HEK293T (cell line): ENCODE results near the gene FTO.
A peak's percentile ranks its signal among the peaks of the same experiment; 100 is the strongest.

Experiments used
- CTCF ChIA-PET: fragments of 350-600 bp; formaldehyde crosslinking; extraction: SDS; loops from one replicate; lab custom pipeline; 2021; ENCODE audit warnings: antibody characterized with exemption, inconsistent platforms; lab: Yijun Ruan, JAX
- POLR2A ChIA-PET: fragments of 350-600 bp; formaldehyde crosslinking; extraction: SDS; loops from one replicate; lab custom pipeline; 2020; ENCODE audit warnings: antibody characterized with exemption, inconsistent platforms; lab: Yijun Ruan, JAX
- DNase-seq: peaks from one replicate; pipeline ENCODE4 v3.0.0; 2012; ENCODE audit warnings: mixed read lengths; ENCODE audit errors: extremely low spot score
- ARNT ChIP-seq: fragments of 450-650 bp; IDR thresholded peaks from 2 replicates; pipeline ENCODE4 v1.6.1; 2017; ENCODE audit warnings: mild to moderate bottlenecking
- BHLHE40 ChIP-seq: fragments of 450-650 bp; IDR thresholded peaks from 2 replicates; pipeline ENCODE4 v1.6.1; 2016; ENCODE audit warnings: mild to moderate bottlenecking, moderate library complexity, borderline replicate concordance
- CTBP1 ChIP-seq: fragments of 450-650 bp; IDR thresholded peaks from 2 replicates; pipeline ENCODE4 v1.6.1; 2016; ENCODE audit warnings: borderline replicate concordance
- ELF4 ChIP-seq: fragments of 450-650 bp; IDR thresholded peaks from 2 replicates; pipeline ENCODE4 v1.6.1; 2017; ENCODE audit warnings: antibody characterized with exemption
- FOXA1 ChIP-seq: fragments of 450-650 bp; IDR thresholded peaks from 2 replicates; pipeline ENCODE4 v1.6.1; 2016; ENCODE audit warnings: mild to moderate bottlenecking
- FOXK2 ChIP-seq: fragments of 450-650 bp; IDR thresholded peaks from 2 replicates; pipeline ENCODE4 v1.6.1; 2016; ENCODE audit warnings: mild to moderate bottlenecking
- FOXM1 ChIP-seq: fragments of 450-650 bp; IDR thresholded peaks from 2 replicates; pipeline ENCODE4 v1.6.1; 2017; ENCODE audit warnings: mild to moderate bottlenecking, borderline replicate concordance
- HDGF ChIP-seq: fragments of 450-650 bp; IDR thresholded peaks from 2 replicates; pipeline ENCODE4 v1.6.1; 2017; ENCODE audit warnings: antibody characterized with exemption, borderline replicate concordance
- L3MBTL2 ChIP-seq: fragments of 450-650 bp; conservative IDR thresholded peaks from 2 replicates; pipeline ENCODE4 v1.6.1; 2016; ENCODE audit warnings: mild to moderate bottlenecking
- LEF1 ChIP-seq: fragments of 450-650 bp; IDR thresholded peaks from 2 replicates; pipeline ENCODE4 v1.6.1; 2017; ENCODE audit warnings: mild to moderate bottlenecking, borderline replicate concordance
- NFRKB ChIP-seq: fragments of 450-650 bp; IDR thresholded peaks from 2 replicates; pipeline ENCODE4 v1.6.1; 2016; ENCODE audit warnings: mild to moderate bottlenecking, moderate library complexity
- PKNOX1 ChIP-seq: fragments of 450-650 bp; IDR thresholded peaks from 2 replicates; pipeline ENCODE4 v1.6.1; 2016
- SP1 ChIP-seq: fragments of 450-650 bp; IDR thresholded peaks from 2 replicates; pipeline ENCODE4 v1.6.1; 2017
- SUZ12 ChIP-seq: fragments of 450-650 bp; IDR thresholded peaks from 2 replicates; pipeline ENCODE4 v1.6.1; 2016; ENCODE audit warnings: mild to moderate bottlenecking
- TARDBP ChIP-seq: fragments of 450-650 bp; IDR thresholded peaks from 2 replicates; pipeline ENCODE4 v1.6.1; 2016
- ZNF384 ChIP-seq: fragments of 450-650 bp; IDR thresholded peaks from 2 replicates; pipeline ENCODE4 v1.6.1; 2016

FTO gene

DNA sequence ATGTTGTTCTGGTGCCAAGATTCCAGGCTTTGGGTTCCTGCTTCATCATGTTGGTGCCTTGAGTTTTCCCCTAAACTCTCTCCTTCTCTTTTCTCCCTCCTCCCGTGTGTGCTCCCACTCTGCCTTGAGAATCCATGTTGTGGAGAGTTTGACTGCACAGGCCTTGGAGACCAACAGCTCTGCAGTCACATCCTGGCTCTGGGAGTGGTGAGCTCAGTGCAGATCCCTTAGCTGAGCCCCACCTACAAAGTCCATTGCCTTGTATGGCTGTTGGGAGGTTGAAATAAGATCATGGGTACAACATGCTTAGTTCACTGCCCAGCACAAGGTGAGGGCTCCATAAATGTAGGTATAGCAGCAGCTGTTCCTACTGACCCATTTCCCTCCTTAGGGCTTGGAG, 496.8 kb downstream of the FTO start:
- POLR2A ChIA-PET = no interaction called here
- no peak for DNase-seq
- CTCF ChIA-PET = no interaction called here
- no peak for TF ChIP-seq BHLHE40
- TF ChIP-seq CTBP1 = no peak
- no peak for TF ChIP-seq L3MBTL2
- no peak for TF ChIP-seq ZNF384
- no peak for TF ChIP-seq PKNOX1
- no peak for TF ChIP-seq ELF4
- TF ChIP-seq FOXK2 = no peak
- no peak for TF ChIP-seq ARNT
- TF ChIP-seq FOXA1 = no peak
- TF ChIP-seq LEF1 = no peak
- TF ChIP-seq SP1 = no peak
- TF ChIP-seq NFRKB = no peak
- TF ChIP-seq FOXM1 = no peak
- no peak for TF ChIP-seq TARDBP
- TF ChIP-seq HDGF = no peak

GRCh38 chr16:54201200-54201599, 497.2 kb downstream of the FTO start:
- no peak for DNase-seq
- TF ChIP-seq PKNOX1 (peak; percentile 90), HDGF (no peak), SUZ12 (no peak), L3MBTL2 (no peak)
- POLR2A ChIA-PET = no interaction called here
- CTCF ChIA-PET = no interaction called here
